ENCODE measurements around the gene VWF. TPM values are rescaled to one million over a fixed set of nuclear protein-coding genes. Genes with fewer than 3 reads are reported as not detected.

The VWF gene
- total RNA-seq, 6 experiments from 2014 or later: 5.7 to 16.6 (median 9.6) TPM

DNA sequence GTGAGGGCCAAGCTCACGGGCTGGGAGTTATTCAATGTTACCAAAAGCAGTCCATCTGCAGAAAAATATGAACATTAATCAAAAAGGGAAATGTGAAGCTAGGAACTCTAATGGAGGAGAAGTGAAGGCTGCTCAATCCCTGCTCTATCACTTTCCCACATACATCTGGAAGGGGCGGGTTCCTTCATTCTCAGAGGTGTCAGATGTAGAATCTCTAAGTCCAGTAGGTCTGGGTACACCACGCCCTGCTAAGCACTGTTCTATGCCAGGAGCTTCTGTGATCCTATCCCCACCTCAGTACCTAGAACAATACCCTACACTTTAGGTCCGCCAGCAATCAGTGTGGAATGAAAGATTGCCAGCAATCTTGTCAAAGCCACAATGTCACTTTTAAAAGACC lies 142.4 kb downstream of the VWF start:
- Histone ChIP-seq H3K27ac (no peak overlapping the region), H3K27me3 (no peaks in the 10 kb centered on the region), H3K9me3 (no peaks in the 10 kb centered on the region), H3K4me3 (no peak overlapping the region), H3K4me1 (peaks cover 0 to 13% (median 2%) of the 10 kb centered on the region in 4 donors), H3K36me3 (no peaks in the 10 kb centered on the region)
- ATAC-seq (no peak), DNase-seq (no peak)
- WGBS (ENCODE audit: insufficient coverage, low coverage, low lambda C conversion rate, missing lambda C conversion rate): 73% methylated on average over 3 of the region's 4 CpGs
- TF ChIP-seq, protein P1, sequence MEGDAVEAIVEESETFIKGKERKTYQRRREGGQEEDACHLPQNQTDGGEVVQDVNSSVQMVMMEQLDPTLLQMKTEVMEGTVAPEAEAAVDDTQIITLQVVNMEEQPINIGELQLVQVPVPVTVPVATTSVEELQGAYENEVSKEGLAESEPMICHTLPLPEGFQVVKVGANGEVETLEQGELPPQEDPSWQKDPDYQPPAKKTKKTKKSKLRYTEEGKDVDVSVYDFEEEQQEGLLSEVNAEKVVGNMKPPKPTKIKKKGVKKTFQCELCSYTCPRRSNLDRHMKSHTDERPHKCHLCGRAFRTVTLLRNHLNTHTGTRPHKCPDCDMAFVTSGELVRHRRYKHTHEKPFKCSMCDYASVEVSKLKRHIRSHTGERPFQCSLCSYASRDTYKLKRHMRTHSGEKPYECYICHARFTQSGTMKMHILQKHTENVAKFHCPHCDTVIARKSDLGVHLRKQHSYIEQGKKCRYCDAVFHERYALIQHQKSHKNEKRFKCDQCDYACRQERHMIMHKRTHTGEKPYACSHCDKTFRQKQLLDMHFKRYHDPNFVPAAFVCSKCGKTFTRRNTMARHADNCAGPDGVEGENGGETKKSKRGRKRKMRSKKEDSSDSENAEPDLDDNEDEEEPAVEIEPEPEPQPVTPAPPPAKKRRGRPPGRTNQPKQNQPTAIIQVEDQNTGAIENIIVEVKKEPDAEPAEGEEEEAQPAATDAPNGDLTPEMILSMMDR (IDR thresholded peaks at IDR 0.05): no peak
- TF ChIP-seq POLR2A (IDR thresholded peaks at IDR 0.05): no peak
- intact Hi-C loops (cut with DNase I): loop anchor here in 1 of 2 donors (10.0 kb wide), 1 partner anchor 53 kb away; no protein-coding TSS in a partner anchor

DNA sequence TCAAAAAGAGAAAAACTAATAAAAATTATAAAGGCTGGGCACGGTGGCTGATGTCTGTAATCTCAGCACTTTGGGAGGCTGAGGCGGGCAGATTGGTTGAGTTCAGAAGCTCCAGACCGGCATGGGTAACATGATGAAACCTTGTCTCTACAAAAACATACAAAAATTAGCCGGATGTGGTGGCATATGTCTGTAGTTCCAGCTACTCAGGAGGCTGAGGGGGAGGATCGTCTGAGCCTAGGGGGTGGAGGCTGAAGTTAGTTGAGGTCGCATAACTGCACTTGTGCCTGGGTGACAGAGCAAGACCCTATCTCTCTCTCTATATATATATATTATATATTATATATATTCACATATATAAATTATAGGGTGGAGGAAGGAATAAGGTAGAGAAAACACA lies 146.9 kb downstream of the VWF start:
- no peaks in the 10 kb centered on the region for H3K4me1 ChIP-seq
- H3K27me3 ChIP-seq: no peaks in the 10 kb centered on the region
- H3K36me3 ChIP-seq: no peaks in the 10 kb centered on the region
- DNase-seq: no peak
- TF ChIP-seq POLR2A (IDR thresholded peaks at IDR 0.05): no peak
- TF ChIP-seq, protein P1 (IDR thresholded peaks at IDR 0.05): no peak
- no peaks in the 10 kb centered on the region for H3K9me3 ChIP-seq
- no peak for ATAC-seq
- no peak overlapping the region for H3K27ac ChIP-seq
- intact Hi-C loops (cut with DNase I): no loop called here
- H3K4me3 ChIP-seq: no peak overlapping the region
- WGBS (ENCODE audit: insufficient coverage, low coverage, low lambda C conversion rate, missing lambda C conversion rate): 71% methylated on average over 6 of the region's 6 CpGs

DNA sequence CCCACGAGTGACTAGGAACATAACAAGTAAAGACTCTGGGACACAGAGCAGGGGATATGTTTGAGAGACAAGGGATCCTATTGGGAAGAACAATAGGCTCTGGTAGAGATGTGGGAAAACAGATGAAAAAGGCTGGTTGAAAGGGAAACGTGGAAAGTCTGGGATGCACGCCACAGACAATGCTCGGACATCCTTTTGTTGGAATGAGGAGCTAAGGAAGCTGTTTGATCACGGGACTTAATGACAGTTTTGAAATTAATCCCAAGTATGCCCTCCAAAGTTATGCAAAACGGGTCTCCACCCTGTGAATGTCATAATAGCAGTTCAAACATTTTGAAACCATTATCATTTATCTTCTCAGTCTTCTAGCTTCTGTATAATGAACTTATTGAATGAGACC lies 147.8 kb downstream of the VWF start:
- 71% methylated on average over 6 of the region's 6 CpGs for WGBS (ENCODE audit: insufficient coverage, low coverage, low lambda C conversion rate, missing lambda C conversion rate)
- DNase-seq (no peak), ATAC-seq (no peak)
- TF ChIP-seq POLR2A (IDR thresholded peaks at IDR 0.05): no peak
- TF ChIP-seq, protein P1 (IDR thresholded peaks at IDR 0.05): no peak
- Histone ChIP-seq H3K4me3 (no peak overlapping the region), H3K36me3 (no peaks in the 10 kb centered on the region), H3K27ac (no peak overlapping the region), H3K27me3 (no peaks in the 10 kb centered on the region), H3K4me1 (no peaks in the 10 kb centered on the region), H3K9me3 (no peaks in the 10 kb centered on the region)
- intact Hi-C loops (cut with DNase I): no loop called here

DNA sequence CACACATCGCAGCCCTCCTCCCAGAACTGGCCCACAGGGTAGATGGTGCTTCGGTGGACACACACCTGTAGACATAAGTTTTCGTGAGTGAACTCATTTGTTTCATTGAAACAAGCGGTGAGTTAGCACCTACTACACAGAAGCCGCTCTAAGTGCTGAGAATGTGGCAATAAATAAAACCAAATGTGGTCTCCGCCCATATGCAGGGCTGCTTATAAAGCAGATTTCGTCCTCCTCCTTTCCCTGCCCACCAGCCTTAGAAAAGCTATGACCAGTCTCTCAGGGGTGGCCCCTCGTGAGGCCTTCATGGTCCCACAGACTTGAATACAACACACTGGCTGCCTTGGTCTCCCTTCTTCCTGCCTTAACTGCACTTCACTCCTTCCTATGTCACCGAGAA lies 148.3 kb downstream of the VWF start:
- Histone ChIP-seq H3K27me3 (no peaks in the 10 kb centered on the region), H3K27ac (no peak overlapping the region), H3K4me3 (no peak overlapping the region), H3K9me3 (no peaks in the 10 kb centered on the region), H3K4me1 (no peaks in the 10 kb centered on the region), H3K36me3 (no peaks in the 10 kb centered on the region)
- DNase-seq: no peak
- TF ChIP-seq, protein P1 (IDR thresholded peaks at IDR 0.05): no peak
- no peak for TF ChIP-seq POLR2A (IDR thresholded peaks at IDR 0.05)
- intact Hi-C loops (cut with DNase I): no loop called here
- no peak for ATAC-seq
- WGBS (ENCODE audit: insufficient coverage, low coverage, low lambda C conversion rate, missing lambda C conversion rate): 74% methylated on average over 7 of the region's 9 CpGs

Measured in right lobe of liver (tissue), 6 donors.